BLaER1 treated with 17β-estradiol and CSF1 and Interleukin-3, amounts not matched to agents 10 nM and 100 nM (cell line): ENCODE data around the gene ZNF157.
"Not testable (repeated sequence)": the region's sequence is repeated elsewhere in the genome, so short reads cannot be mapped to it uniquely, and the experiment has no call there.

ENCODE experiments used
- H3K27ac ChIP-seq, 11 experiments: shearing (Covaris generic); formaldehyde crosslinking; 2 replicates each; pipeline ENCODE4 v1.8.1; 2022
- H3K27me3 ChIP-seq, 11 experiments: shearing (Covaris generic); formaldehyde crosslinking; 2 replicates each; pipeline ENCODE4 v1.8.1; 2022
- H3K36me3 ChIP-seq, 11 experiments: shearing (Covaris generic); formaldehyde crosslinking; 2 replicates each; pipeline ENCODE4 v1.8.1; 2022
- H3K4me1 ChIP-seq, 10 experiments: shearing (Covaris generic); formaldehyde crosslinking; 2 replicates each; pipeline ENCODE4 v1.8.1; 2022
- H3K4me2 ChIP-seq, 11 experiments: shearing (Covaris generic); formaldehyde crosslinking; 2 replicates each; pipeline ENCODE4 v1.8.1; 2022
- H3K4me3 ChIP-seq, 10 experiments: shearing (Covaris generic); formaldehyde crosslinking; 2 replicates each; pipeline ENCODE4 v1.8.1; 2022
- H3K9ac ChIP-seq, 11 experiments: shearing (Covaris generic); formaldehyde crosslinking; 2 replicates each; pipeline ENCODE4 v1.8.1; 2022
- H3K9me3 ChIP-seq, 11 experiments: shearing (Covaris generic); formaldehyde crosslinking; replicated peaks in 1 of 11; 2 replicates each; pipeline ENCODE4 v1.8.1; 2022
- H4K20me1 ChIP-seq, 11 experiments: shearing (Covaris generic); formaldehyde crosslinking; 2 replicates each; pipeline ENCODE4 v1.8.1; 2022
- Cebpa-rat ChIP-seq, 11 experiments: shearing (Covaris generic); IDR thresholded peaks; 2 replicates each; pipeline ENCODE4 v1.8.1; 2022

Gene ZNF157

GRCh38 chrX:47361538-47362511 lies 8.6 kb upstream of the ZNF157 start:
- 0 out of 22 replicates have a peak overlapping the region, but pooled peaks of 1 of the 11 experiments have one; percentile 18 for H3K27ac ChIP-seq
- H3K27me3 ChIP-seq: peaks cover 5 to 53% (median 27%) of the 10 kb centered on the region in 11 experiments; a peak in 17 of 22 replicates
- peak overlapping the region in 3 of 11 experiments; percentile 2 to 31 (median 8); a peak in 3 of 22 replicates for H3K4me2 ChIP-seq
- H3K4me1 ChIP-seq: peaks cover 0 to 12% (median 8%) of the 10 kb centered on the region in 10 experiments; a peak in 11 of 20 replicates
- H3K9ac ChIP-seq: no peak overlapping the region
- TF ChIP-seq Cebpa-rat (IDR thresholded peaks at IDR 0.05): no peak
- peaks cover 9 to 32% (median 25%) of the 10 kb centered on the region in 11 experiments; a peak in 21 of 22 replicates for H3K9me3 ChIP-seq
- no peak overlapping the region for H3K4me3 ChIP-seq
- H3K36me3 ChIP-seq: no peaks in the 10 kb centered on the region
- no peaks in the 10 kb centered on the region for H4K20me1 ChIP-seq

- H4K20me1 ChIP-seq: no peaks in the 10 kb centered on the region
- H3K27me3 ChIP-seq: peaks cover 0 to 53% (median 24%) of the 10 kb centered on the region in 11 experiments; a peak in 16 of 22 replicates
- H3K4me2 ChIP-seq: no peak overlapping the region
- no peak overlapping the region for H3K9ac ChIP-seq
- no peaks in the 10 kb centered on the region for H3K36me3 ChIP-seq
- TF ChIP-seq Cebpa-rat (IDR thresholded peaks at IDR 0.05): no peak
- no peak overlapping the region for H3K27ac ChIP-seq
- H3K4me3 ChIP-seq: no peak overlapping the region
- 0 out of 20 replicates have a peak, but pooled peaks cover 0 to 3% (median 0%) of the 10 kb centered on the region in 10 experiments for H3K4me1 ChIP-seq
- H3K9me3 ChIP-seq: peaks cover 7 to 40% (median 34%) of the 10 kb centered on the region in 11 experiments; a peak in 20 of 22 replicates
Measured at GRCh38 chrX:47366041-47366722, 4.2 kb upstream of the ZNF157 start.

GRCh38 chrX:47373198-47373597 lies 2.8 kb downstream of the ZNF157 start:
- Histone ChIP-seq H3K9ac (no peak overlapping the region), H3K4me1 (no peaks in the 10 kb centered on the region), H3K9me3 (no peaks in the 10 kb centered on the region), H3K4me2 (no peak overlapping the region), H3K4me3 (no peak overlapping the region), H4K20me1 (no peaks in the 10 kb centered on the region), H3K36me3 (no peaks in the 10 kb centered on the region), H3K27me3 (peaks cover 15 to 70% (median 55%) of the 10 kb centered on the region in 11 experiments), H3K27ac (no peak overlapping the region)
- no peak for TF ChIP-seq Cebpa-rat (IDR thresholded peaks at IDR 0.05)

- Histone ChIP-seq H3K27me3 (peaks cover 52 to 95% (median 85%) of the 10 kb centered on the region in 11 experiments), H3K4me3 (peak overlapping the region in 3 of 10 experiments; percentile 1 to 28 (median 15); a peak in 2 of 20 replicates), H3K9me3 (no peaks in the 10 kb centered on the region), H3K9ac (no peak overlapping the region), H3K4me1 (peaks cover 0 to 6% (median 2%) of the 10 kb centered on the region in 10 experiments; a peak in 1 of 20 replicates), H3K4me2 (peak overlapping the region; percentile 0 to 42 (median 16); a peak in 14 of 22 replicates), H3K36me3 (no peaks in the 10 kb centered on the region), H3K27ac (peak overlapping the region in 1 of 11 experiments; percentile 36; a peak in 1 of 22 replicates), H4K20me1 (no peaks in the 10 kb centered on the region)
- TF ChIP-seq Cebpa-rat (IDR thresholded peaks at IDR 0.05): no peak
Measured at GRCh38 chrX:47380268-47380667, 9.9 kb downstream of the ZNF157 start.

- not testable (repeated sequence) for H3K9ac ChIP-seq, H3K9me3 ChIP-seq, H3K4me1 ChIP-seq, H4K20me1 ChIP-seq, H3K36me3 ChIP-seq
- H3K4me3 ChIP-seq: peak overlapping the region in 1 of 10 experiments; percentile 15; a peak in 1 of 20 replicates
- peak overlapping the region in 10 of 11 experiments; percentile 0 to 42 (median 14); a peak in 12 of 22 replicates for H3K4me2 ChIP-seq
- H3K27ac ChIP-seq: peak overlapping the region in 1 of 11 experiments; percentile 36; a peak in 2 of 22 replicates
- peaks cover 50 to 94% (median 85%) of the 10 kb centered on the region in 11 experiments for H3K27me3 ChIP-seq
Measured at GRCh38 chrX:47380837-47381236, 10.5 kb downstream of the ZNF157 start.

- Histone ChIP-seq H3K4me3 (no peak overlapping the region), H3K36me3 (no peaks in the 10 kb centered on the region), H3K9ac (no peak overlapping the region), H4K20me1 (no peaks in the 10 kb centered on the region), H3K27ac (no peak overlapping the region), H3K4me1 (peaks cover 0 to 6% (median 2%) of the 10 kb centered on the region in 10 experiments; a peak in 1 of 20 replicates), H3K9me3 (no peaks in the 10 kb centered on the region), H3K4me2 (no peak overlapping the region), H3K27me3 (peaks cover 42 to 91% (median 77%) of the 10 kb centered on the region in 11 experiments)
- TF ChIP-seq Cebpa-rat (IDR thresholded peaks at IDR 0.05): no peak
Measured at GRCh38 chrX:47384502-47384901, 14.1 kb downstream of the ZNF157 start.

- TF ChIP-seq Cebpa-rat (IDR thresholded peaks at IDR 0.05): no peak
- H3K27me3 ChIP-seq: peaks cover 24 to 85% (median 67%) of the 10 kb centered on the region in 11 experiments
- peaks cover 0 to 11% (median 0%) of the 10 kb centered on the region in 11 experiments; a peak in 4 of 22 replicates for H3K9me3 ChIP-seq
- no peaks in the 10 kb centered on the region for H3K4me1 ChIP-seq
- H3K9ac ChIP-seq: no peak overlapping the region
- H3K36me3 ChIP-seq: no peaks in the 10 kb centered on the region
- H3K4me2 ChIP-seq: no peak overlapping the region
- no peak overlapping the region for H3K27ac ChIP-seq
- no peaks in the 10 kb centered on the region for H4K20me1 ChIP-seq
- no peak overlapping the region for H3K4me3 ChIP-seq
Measured at GRCh38 chrX:47390780-47391179, 20.4 kb downstream of the ZNF157 start.

- TF ChIP-seq Cebpa-rat (IDR thresholded peaks at IDR 0.05): no peak
Measured at GRCh38 chrX:47413179-47413594, 42.8 kb downstream of the ZNF157 start.

More at GRCh38 chrX:47413179-47413594, 42.8 kb downstream of the ZNF157 start:
- Histone ChIP-seq H3K4me2 (no peak overlapping the region), H3K27ac (no peak overlapping the region), H3K9me3 (peaks cover 91 to 100% (median 100%) of the 10 kb centered on the region in 11 experiments), H4K20me1 (no peaks in the 10 kb centered on the region), H3K27me3 (peaks cover 0 to 8% (median 0%) of the 10 kb centered on the region in 11 experiments; a peak in 5 of 22 replicates), H3K36me3 (no peaks in the 10 kb centered on the region), H3K4me3 (peak overlapping the region in 2 of 10 experiments; percentile 13 to 29; a peak in 2 of 20 replicates), H3K4me1 (no peaks in the 10 kb centered on the region), H3K9ac (no peak overlapping the region)
